ENCODE results near the gene MAP2K3.

DNA sequence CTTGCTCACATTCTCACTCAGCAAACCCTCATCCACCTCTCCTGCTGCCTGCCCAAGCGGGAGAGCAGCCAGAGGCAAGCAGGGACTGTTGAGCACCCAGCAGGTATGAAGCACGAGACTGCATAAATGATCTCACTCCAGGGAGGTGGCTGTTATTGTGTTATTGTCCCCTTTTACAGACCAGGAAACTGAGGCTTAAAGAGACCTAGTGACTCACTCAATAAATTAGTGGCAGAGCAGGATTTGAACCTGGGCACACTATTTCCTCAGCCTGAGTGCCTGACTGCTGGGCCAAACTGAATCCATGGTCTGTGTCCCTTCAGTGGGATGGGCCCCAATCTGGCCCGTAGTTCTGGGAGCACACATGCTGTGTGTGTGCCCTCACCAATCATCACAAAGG, 12.3 kb upstream of the MAP2K3 start:
- TF ChIP-seq POLR2A (IDR thresholded peaks at IDR 0.05), result no peak
- TF ChIP-seq, protein P1, sequence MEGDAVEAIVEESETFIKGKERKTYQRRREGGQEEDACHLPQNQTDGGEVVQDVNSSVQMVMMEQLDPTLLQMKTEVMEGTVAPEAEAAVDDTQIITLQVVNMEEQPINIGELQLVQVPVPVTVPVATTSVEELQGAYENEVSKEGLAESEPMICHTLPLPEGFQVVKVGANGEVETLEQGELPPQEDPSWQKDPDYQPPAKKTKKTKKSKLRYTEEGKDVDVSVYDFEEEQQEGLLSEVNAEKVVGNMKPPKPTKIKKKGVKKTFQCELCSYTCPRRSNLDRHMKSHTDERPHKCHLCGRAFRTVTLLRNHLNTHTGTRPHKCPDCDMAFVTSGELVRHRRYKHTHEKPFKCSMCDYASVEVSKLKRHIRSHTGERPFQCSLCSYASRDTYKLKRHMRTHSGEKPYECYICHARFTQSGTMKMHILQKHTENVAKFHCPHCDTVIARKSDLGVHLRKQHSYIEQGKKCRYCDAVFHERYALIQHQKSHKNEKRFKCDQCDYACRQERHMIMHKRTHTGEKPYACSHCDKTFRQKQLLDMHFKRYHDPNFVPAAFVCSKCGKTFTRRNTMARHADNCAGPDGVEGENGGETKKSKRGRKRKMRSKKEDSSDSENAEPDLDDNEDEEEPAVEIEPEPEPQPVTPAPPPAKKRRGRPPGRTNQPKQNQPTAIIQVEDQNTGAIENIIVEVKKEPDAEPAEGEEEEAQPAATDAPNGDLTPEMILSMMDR (IDR thresholded peaks at IDR 0.05), result no peak
